Stimulated activated CD4-positive, alpha-beta T cell treated with anti-CD3 and anti-CD28 coated beads, Interleukin-2, amount 100 ng/mL, for 24 hours (primary cell): ENCODE data around the gene ECT2.
A peak's percentile ranks its signal among the peaks of the same experiment; 100 is the strongest.
"Not testable (repeated sequence)": the region's sequence is repeated elsewhere in the genome, so short reads cannot be mapped to it uniquely, and the experiment has no call there.

Source experiments
- DNase-seq, 2 donors: peaks; one replicate each; pipeline ENCODE4 v3.0.0-alpha.2; 2020

Gene ECT2

DNA sequence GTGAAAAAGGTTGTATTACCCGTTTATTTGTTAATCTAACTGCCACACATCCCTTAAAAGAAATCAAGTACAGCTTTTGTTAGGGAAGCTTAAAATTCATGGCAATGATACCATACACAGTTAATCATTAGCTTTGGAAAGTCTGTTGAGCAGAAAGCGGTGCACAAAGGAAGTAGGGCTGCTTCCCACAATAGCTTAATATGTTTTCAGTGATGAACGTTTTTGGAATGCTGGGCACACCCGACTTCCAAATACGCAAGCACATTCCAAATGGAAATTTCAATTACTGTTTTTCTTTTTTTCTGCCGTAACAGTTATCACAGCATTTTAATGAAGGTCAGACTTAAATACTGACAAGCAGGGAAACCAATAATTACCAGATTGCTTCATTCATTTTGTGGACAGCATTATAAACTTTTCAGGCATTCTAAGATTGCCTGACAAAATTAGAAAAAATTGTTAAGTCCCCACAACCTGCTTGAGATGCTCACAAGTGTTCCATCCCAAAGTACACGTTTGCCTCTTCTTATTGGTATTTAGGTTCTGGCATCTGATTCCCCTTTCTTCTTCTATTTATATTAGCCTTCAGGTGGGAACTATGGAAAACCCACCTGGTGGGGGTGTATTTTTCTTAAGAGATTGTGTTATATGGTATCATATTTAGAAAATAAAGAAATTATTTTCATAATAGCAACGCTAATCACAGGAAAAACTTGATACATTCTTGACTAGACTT is 1.1 kb upstream of the ECT2 start:
- no peak for DNase-seq

DNA sequence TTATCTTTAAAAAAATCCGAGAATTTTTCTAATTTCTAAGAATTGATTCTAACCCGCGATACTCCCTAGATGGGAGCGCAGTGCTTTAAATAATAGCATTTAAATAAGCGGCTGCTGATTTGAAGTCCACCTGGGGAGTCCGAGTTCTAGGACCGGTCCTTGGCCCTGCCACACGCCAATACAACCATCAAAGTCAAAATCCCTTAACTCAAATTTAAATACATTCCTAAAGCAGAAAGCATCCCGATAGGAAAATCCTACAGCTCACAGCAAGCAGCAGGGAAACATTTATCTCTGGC is 508 bp upstream of the ECT2 start:
- peak in 1 of 2 donors; percentile 23 for DNase-seq

GRCh38 chr3:172751175-172751704 is 714 bp downstream of the ECT2 start:
- DNase-seq: peak; percentile 23 to 30

DNA sequence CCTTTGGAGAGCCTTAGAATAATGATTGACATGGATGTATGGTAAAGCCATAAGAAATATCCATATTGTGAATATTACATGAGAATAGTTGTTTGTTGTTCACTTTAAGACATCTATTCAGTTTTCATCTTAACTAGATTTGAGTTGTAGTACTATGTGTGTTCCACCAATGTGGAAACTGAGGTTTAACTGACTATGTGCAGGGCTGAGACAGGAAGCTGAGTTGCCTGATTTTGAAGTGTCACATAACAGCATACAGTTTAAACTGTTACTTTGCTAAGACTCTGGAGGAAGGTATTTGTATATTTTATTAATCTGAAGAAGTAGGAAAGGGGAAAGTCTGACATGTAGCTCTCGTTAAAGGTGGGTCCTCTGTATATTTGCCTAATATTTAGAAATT is 2.1 kb downstream of the ECT2 start:
- no peak for DNase-seq

DNA sequence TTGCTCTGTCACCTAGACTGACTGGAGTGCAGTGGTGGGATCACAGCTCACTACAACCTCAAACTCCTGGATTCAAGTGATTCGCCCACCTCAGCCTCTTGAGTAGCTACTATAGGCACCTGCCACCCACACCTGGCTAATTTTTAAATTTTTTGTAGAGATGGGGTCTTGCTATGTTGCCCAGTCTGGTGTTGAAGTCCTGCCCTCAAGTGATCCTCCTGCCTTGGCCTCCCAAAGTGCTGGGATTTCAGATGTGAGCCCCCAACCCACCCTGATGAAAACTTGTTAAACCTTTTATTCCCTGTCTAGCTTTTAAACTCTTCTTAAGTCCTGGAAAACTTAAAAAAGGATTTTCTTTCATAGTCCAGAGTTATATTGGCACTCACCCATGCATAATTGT is 2.6 kb downstream of the ECT2 start:
- no peak for DNase-seq

GRCh38 chr3:172760416-172760815 is 9.9 kb downstream of the ECT2 start:
- DNase-seq: not testable (repeated sequence)

GRCh38 chr3:172766241-172766640 is 15.7 kb downstream of the ECT2 start:
- no peak for DNase-seq

- no peak for DNase-seq
These were observed 16.3 kb downstream of the ECT2 start for GRCh38 chr3:172766718-172767405.

GRCh38 chr3:172770382-172770781 is 19.9 kb downstream of the ECT2 start:
- no peak for DNase-seq

- no peak for DNase-seq
These were observed 21.1 kb downstream of the ECT2 start for GRCh38 chr3:172771672-172772071.

GRCh38 chr3:172776049-172776717 is 25.7 kb downstream of the ECT2 start:
- no peak for DNase-seq

- DNase-seq: no peak
These were observed 27.4 kb downstream of the ECT2 start for GRCh38 chr3:172777901-172778300.

DNA sequence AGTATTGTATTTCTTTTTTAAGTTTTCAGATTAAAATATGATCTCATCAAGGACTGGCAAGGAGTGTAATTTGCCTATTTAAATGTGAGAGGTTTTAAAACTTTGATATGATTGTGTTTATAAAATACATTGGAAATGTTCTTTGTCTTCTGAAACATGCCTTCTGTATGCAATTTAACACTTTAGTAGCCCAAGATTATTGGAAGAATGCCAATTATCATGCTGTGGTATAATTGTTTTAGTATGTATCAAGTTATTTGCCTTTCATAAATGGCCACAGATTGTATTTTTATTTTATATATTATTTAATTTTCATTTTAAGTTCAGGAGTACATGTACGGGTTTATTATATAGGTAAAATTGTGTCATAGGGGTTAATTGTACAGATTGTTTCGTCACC is 31.7 kb downstream of the ECT2 start:
- no peak for DNase-seq

DNA sequence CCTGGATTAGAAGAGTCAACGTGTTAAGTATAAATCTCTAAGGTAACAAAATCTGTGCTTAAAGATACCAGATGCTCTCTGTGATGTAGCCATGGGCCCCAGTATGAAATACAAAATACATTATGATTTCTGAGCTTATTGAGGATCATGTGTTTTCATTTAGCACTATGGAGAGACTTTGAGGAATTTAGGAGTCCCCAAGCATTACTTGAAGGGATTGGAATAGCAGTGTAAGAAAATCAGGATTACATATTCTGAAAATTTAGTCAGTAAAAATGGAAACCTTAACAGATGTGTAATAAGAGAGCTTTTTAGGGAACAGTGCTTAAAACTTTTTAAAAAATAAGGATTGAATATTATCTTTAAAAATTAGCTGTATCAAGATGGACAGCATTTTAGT is 35.5 kb downstream of the ECT2 start:
- DNase-seq: no peak

GRCh38 chr3:172787019-172787418 is 36.5 kb downstream of the ECT2 start:
- DNase-seq: no peak

DNA sequence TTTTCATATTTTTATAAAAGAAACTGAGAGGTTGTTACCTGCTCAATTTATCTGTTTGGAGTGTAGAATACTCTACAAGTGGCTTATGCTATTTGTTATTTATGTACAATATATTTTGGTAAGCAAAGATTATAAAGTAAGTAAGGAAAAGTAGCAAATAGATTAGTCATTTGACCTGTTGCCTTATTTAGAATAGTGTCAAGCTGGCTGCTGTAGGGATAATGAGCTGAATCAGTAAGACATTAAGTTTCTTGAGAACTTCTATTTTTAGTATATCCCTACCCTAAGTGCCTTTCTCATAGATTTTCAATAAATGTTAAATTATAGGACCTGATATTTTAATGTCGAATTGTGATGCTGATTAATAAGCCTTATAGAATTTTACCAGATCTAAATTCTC is 37.2 kb downstream of the ECT2 start:
- no peak for DNase-seq

GRCh38 chr3:172799246-172799645 is 48.7 kb downstream of the ECT2 start:
- DNase-seq: no peak

- DNase-seq: no peak
These were observed 49.6 kb downstream of the ECT2 start for GRCh38 chr3:172800156-172800555.

- DNase-seq: no peak
These were observed 53.0 kb downstream of the ECT2 start for GRCh38 chr3:172803489-172803888.

DNA sequence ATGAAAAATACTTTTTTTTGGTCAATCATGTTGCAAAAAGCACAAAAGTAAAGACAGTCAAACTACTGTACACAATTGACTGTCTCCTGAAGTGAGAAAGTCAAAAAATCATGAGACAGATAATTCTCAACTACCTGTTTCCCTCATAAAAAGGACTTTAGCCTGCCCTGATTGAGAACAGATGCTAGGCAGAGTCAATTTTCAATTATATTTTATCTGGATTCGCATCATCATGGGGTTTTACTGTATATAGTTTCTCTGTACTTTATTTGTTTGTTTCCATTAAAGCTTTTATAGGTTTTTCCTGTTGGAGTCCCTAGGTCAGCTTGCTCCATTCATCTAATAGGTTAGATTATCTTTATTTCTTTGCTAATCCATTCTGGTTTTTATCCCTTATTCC is 53.8 kb downstream of the ECT2 start:
- no peak for DNase-seq

DNA sequence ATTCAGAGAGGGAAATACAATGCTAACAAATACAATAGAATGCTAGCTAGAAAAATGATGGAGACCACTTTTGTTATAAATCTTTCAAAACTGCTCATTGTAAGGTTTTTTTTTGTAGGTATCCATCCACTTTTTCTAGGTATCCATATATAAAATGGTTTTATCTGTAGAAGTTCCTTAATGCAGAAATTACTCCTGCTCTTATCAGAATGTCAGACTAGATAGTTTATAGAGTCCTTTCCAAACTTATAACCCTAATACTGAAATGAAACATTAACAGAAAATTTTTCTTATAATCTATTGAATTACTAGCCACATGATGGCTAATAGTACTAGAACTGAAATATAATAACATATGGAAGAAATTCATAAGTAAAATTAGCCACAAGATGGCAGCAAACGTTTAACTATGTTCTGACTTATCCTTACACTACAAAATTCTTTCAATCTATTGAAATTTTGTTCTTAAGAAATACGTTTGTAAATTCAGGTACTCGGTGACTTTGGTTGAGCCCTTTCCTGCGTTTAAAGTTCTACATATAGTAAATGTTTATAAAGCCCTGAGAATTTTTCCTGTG is 58.5 kb downstream of the ECT2 start:
- DNase-seq: no peak

DNA sequence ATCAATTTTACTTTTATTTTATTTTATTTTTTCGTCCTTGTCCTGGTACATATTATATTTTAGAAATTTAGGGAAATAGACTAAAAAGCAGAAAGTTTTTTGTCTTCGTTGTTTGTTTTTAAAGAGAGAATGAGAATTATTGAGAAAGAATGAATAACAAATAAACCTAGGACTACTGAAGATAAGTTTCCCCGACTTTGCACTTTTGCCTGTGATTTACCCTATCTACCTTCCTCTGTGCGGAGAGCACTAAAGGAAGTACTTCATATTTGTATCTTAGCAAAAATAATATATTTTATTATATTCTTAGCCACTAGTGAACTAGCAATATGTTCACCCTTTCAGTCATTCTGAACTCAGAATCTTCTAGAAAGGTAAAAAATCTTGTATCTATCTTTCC is 60.6 kb downstream of the ECT2 start:
- DNase-seq: no peak

- no peak for DNase-seq
These were observed 62.9 kb downstream of the ECT2 start for GRCh38 chr3:172813462-172813861.

DNA sequence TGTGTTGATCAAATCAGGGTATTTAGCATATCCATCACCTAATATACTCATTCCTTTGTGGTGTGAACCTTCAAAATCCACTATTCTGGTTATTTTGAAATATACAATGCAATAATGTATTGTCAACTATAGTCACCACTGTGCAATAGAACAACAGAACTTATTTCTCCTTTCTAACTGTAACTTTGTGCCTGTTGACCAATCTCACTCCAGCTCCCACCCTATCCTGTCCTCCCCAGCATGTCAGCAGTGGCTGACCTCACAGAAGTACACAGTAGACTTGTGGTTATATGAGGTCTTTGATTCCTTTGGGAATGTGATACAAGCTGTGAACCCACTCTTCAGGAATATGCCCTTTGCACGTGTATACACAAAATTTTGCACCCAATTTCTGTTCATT is 64.2 kb downstream of the ECT2 start:
- DNase-seq: no peak
